Upper lobe of right lung (tissue), 1 donor: ENCODE data around the gene HARBI1. TPM values are rescaled to one million over a fixed set of nuclear protein-coding genes. Genes with fewer than 3 reads are reported as not detected.

ENCODE experiments used
- ATAC-seq: fragments of 200-7000 bp; cut with Tn5 transposase; one replicate; pipeline ENCODE4 v1.9.1; 2020; ENCODE audit warnings: mild to moderate bottlenecking, moderate library complexity
- DNase-seq: peaks from one replicate; pipeline ENCODE4 v3.0.0-alpha.2; 2020
- H3K27ac ChIP-seq: fragments of 200-600 bp; one replicate; pipeline ENCODE4 v1.8.0; 2022
- H3K27me3 ChIP-seq: fragments of 200-600 bp; one replicate; pipeline ENCODE4 v1.8.0; 2022; ENCODE audit warnings: mild to moderate bottlenecking
- H3K36me3 ChIP-seq: fragments of 200-600 bp; one replicate; pipeline ENCODE4 v1.8.0; 2022
- H3K4me1 ChIP-seq: fragments of 200-600 bp; one replicate; pipeline ENCODE4 v1.8.0; 2022
- H3K4me3 ChIP-seq: fragments of 200-600 bp; one replicate; pipeline ENCODE4 v1.8.0; 2022; ENCODE audit warnings: mild to moderate bottlenecking
- H3K9me3 ChIP-seq: fragments of 200-600 bp; one replicate; pipeline ENCODE4 v1.8.0; 2022
- intact Hi-C: fragments of 100-400 bp; cut with DNase I; formaldehyde crosslinking; loops from one replicate; pipeline ENCODE4 v1.11.0; 2022
- total RNA-seq: library from RNA; stranded (reverse); fragmentation: NEBNext Ultra II Directional; extraction: Animal tissue kit (Norgen Biotek cat#: 25700); gene quantifications from one replicate; pipeline ENCODE4 v1.2.1, GENCODE V29; 2021
- TF ChIP-seq, protein P1 (sequence below): fragments of 200-600 bp; IDR thresholded peaks from one replicate; pipeline ENCODE4 v1.8.0; 2022; ENCODE audit warnings: antibody characterized with exemption
- donor health status: DM: no; HTN: yes; CAD: no; lungs with severe emphysema.

HARBI1 gene
- total RNA-seq, 1 donor from 2014 or later: 5.2 TPM

DNA sequence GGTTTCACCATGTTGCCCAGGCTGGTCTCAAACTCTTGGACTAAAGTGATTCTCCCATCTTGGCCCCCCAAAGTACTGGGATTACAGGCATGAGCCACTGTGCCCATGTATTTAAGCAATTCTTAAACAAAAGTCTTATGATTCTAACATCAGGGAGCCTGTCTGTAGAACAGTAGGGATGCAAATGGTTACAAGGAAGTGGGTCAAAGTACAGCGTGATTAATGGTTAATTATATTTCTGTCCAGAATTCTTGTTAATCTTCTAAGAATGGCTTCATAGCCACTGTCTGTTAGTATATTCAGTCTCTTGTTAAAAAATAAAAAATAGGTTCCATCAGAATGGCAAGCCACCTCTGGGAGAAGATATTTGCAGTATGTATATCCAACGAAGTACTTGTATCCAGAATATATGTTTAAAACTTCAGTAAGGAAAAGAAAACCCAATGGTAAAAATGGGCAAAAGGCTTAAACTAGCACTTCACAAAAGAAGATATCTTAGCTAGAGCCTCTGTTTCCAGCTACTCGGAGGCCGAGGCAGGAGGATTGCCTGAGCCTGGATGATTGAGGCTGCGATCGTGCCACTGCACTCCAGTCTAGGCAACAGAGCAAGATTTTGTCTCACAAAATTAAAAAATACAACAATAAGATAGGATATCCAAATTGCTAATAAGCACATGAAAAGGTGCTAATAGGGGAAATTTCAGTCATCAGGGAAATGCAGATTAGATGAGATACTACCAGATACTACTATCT lies 23.2 kb upstream of the HARBI1 start:
- Histone ChIP-seq H3K36me3 (peaks cover 55% of the 10 kb centered on the region), H3K4me3 (no peak overlapping the region), H3K27me3 (no peaks in the 10 kb centered on the region), H3K9me3 (no peaks in the 10 kb centered on the region), H3K4me1 (no peaks in the 10 kb centered on the region), H3K27ac (no peak overlapping the region)
- TF ChIP-seq, protein P1, sequence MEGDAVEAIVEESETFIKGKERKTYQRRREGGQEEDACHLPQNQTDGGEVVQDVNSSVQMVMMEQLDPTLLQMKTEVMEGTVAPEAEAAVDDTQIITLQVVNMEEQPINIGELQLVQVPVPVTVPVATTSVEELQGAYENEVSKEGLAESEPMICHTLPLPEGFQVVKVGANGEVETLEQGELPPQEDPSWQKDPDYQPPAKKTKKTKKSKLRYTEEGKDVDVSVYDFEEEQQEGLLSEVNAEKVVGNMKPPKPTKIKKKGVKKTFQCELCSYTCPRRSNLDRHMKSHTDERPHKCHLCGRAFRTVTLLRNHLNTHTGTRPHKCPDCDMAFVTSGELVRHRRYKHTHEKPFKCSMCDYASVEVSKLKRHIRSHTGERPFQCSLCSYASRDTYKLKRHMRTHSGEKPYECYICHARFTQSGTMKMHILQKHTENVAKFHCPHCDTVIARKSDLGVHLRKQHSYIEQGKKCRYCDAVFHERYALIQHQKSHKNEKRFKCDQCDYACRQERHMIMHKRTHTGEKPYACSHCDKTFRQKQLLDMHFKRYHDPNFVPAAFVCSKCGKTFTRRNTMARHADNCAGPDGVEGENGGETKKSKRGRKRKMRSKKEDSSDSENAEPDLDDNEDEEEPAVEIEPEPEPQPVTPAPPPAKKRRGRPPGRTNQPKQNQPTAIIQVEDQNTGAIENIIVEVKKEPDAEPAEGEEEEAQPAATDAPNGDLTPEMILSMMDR: no peak
- DNase-seq: no peak
- ATAC-seq: no peak
- intact Hi-C loops: no loop called here

DNA sequence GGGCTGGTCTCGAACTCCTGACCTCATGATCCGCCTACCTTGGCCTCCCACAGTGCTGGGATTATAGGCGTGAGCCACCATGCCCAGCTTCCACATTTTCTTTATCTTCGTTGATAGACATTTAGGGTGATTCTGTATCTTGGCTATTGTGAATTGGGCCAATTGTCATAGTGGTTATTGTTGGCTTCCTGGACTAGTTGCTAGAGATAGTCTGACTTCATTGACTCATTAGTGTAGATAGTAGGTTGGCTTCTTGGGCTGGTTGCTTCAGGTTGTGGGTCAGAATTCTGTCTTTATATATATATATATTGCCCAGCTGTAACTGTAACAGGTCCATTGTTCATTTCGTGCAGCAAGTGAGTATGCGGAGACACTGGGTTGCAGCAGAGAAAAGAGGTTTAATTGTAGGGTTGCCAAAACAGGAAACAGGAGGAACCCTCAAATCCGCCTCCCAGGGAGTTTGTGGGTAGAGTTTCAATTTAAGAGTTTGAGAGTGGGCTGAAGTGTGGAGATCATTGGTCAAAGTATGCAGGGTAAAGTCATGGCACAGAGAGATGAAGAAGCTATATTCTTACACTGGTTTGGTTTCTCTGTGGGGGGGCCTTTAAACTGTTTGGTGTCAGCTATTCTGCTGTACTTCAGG lies 22.3 kb upstream of the HARBI1 start:
- Histone ChIP-seq H3K27me3 (no peaks in the 10 kb centered on the region), H3K9me3 (no peaks in the 10 kb centered on the region), H3K4me1 (no peaks in the 10 kb centered on the region), H3K4me3 (no peak overlapping the region), H3K36me3 (peaks cover 47% of the 10 kb centered on the region), H3K27ac (no peak overlapping the region)
- intact Hi-C loops: no loop called here
- ATAC-seq (no peak), DNase-seq (no peak)
- TF ChIP-seq, protein P1: no peak

DNA sequence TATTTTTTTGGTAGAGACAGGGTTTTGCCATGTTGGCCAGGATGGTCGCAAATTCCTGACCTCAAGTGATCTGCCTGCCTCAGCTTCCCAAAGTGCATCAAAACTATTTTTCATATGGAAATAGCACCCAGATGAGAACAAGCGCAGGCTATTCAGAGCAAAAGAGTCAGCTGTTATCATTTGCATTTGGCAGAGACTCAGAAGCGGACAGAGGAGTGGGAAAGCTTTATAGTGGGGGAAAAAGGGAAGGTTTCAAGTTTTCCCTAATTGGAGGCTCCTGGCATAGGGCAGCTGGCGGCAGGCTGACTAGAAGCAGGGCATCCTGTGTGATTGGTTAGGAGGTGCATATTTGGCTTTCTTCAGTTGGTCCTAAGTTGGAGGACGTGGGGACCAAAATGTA lies 20.5 kb upstream of the HARBI1 start:
- no peak for DNase-seq
- Histone ChIP-seq H3K4me1 (no peaks in the 10 kb centered on the region), H3K27me3 (no peaks in the 10 kb centered on the region), H3K9me3 (no peaks in the 10 kb centered on the region), H3K27ac (no peak overlapping the region), H3K4me3 (no peak overlapping the region), H3K36me3 (peaks cover 45% of the 10 kb centered on the region)
- TF ChIP-seq, protein P1: no peak
- no peak for ATAC-seq
- intact Hi-C loops: no loop called here

DNA sequence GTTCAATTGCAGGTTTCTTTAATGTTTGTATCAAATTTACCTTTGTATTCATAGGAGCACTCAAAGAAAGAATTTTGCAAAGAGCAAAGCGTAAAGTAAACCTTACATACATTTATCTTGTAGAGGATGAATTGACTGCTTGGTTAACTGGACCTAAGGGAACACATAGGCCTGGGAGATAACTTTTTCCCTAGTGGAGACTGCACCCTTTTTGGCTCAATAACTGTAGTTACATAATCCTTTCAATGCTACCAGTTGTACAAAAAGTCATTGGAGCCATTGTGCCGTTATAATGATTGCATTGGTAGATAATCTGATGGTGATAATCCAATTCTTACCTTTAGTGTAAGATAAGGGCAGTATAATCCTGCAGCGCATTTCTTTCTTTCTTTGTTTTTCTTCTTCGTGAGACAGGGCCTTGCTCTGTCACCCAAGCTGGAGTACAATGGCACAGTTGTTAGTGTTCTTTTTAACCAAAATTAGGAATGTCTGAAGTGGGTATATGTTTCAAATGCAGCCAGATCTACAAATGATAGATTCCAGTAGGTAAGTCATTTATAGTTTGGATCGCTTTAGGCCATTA lies 18.6 kb upstream of the HARBI1 start:
- H3K9me3 ChIP-seq: no peaks in the 10 kb centered on the region
- no peaks in the 10 kb centered on the region for H3K27me3 ChIP-seq
- no peak for DNase-seq
- peaks cover 58% of the 10 kb centered on the region for H3K36me3 ChIP-seq
- intact Hi-C loops: no loop called here
- TF ChIP-seq, protein P1: no peak
- no peak for ATAC-seq
- no peak overlapping the region for H3K27ac ChIP-seq
- no peak overlapping the region for H3K4me3 ChIP-seq
- no peaks in the 10 kb centered on the region for H3K4me1 ChIP-seq

DNA sequence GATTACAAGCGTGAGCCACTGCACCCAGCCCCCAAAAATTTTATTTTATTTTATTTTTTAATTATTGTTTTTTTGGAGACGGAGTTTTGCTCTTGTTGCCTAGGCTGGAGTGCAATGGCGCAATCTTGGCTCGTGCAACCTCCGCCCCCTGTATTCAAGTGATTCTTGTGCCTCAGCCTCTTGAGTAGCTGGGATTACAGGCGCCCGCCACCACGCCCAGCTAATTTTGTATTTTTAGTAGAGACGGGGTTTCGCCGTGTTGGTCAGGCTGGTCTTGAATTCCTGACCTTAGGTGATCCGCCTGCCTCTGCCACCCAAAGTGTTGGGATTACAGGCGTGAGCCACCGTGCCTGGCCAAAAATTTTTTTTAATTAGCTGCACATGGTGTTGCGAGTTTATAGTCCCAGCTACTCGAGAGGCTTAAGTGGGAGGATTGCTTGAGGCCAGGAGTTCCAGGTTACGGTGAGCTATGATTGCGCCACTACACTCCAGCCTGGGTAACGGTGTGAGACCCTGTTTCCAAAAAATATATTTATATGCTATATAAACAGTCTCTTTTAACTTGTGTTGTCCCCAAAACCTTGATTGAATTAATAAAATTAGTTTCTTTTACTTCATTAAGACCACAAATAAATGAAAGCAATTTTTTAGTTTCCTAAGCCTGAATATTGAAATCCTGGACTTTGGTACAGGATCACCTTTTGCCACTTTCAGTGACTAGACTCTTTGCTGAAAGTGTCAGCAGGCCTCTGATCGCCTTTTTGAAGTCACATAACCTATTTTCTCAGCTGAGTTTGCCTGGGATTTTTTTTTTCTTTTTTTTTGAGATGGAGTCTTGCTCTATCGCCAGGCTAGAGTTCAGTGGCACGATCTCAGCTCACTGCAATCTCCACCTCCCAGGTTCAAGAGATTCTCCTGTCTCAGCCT lies 16.5 kb upstream of the HARBI1 start:
- Histone ChIP-seq H3K4me3 (no peak overlapping the region), H3K27ac (no peak overlapping the region), H3K27me3 (no peaks in the 10 kb centered on the region), H3K4me1 (no peaks in the 10 kb centered on the region), H3K36me3 (peaks cover 60% of the 10 kb centered on the region), H3K9me3 (no peaks in the 10 kb centered on the region)
- TF ChIP-seq, protein P1: no peak
- intact Hi-C loops: no loop called here
- ATAC-seq: peak; percentile 62
- peak; percentile 72 for DNase-seq
